Activated CD8-positive, alpha-beta memory T cell treated with anti-CD3 and anti-CD28 coated beads, Interleukin-2, amount 10 ng/mL, durations not matched to agents 7 days and 5 days (primary cell): Measurements from ENCODE around the gene DCBLD2. TPM values are rescaled to one million over a fixed set of nuclear protein-coding genes. Genes with fewer than 3 reads are reported as not detected.
A peak's percentile ranks its signal among the peaks of the same experiment; 100 is the strongest.

ENCODE experiments used
- ATAC-seq: fragments of 150-1000 bp; cut with Tn5 transposase; one replicate; pipeline ENCODE4 v1.10.0; 2021; ENCODE audit warnings: moderate library complexity
- CTCF ChIA-PET: fragments of 350-600 bp; sonication (Branson Sonifier 250); formaldehyde crosslinking; loops from one replicate; lab custom pipeline; 2021; ENCODE audit warnings: antibody characterized with exemption; lab: Charles Lee
- DNase-seq: peaks from one replicate; pipeline ENCODE4 v3.0.0-alpha.2; 2020
- H3K27ac Mint-ChIP-seq: one replicate; pipeline ENCODE4 v1.8.0; 2021; ENCODE audit warnings: mild to moderate bottlenecking, mixed read lengths
- H3K27me3 Mint-ChIP-seq: one replicate; pipeline ENCODE4 v1.8.0; 2021; ENCODE audit warnings: mixed read lengths
- H3K36me3 Mint-ChIP-seq: one replicate; pipeline ENCODE4 v1.8.0; 2021; ENCODE audit warnings: mild to moderate bottlenecking, mixed read lengths
- H3K4me1 Mint-ChIP-seq: one replicate; pipeline ENCODE4 v1.8.0; 2021; ENCODE audit warnings: mixed read lengths
- H3K4me3 Mint-ChIP-seq: one replicate; pipeline ENCODE4 v1.8.0; 2021; ENCODE audit warnings: mild to moderate bottlenecking, moderate library complexity, mixed read lengths
- H3K9me3 Mint-ChIP-seq: one replicate; pipeline ENCODE4 v1.8.0; 2022; ENCODE audit warnings: low read depth, mixed read lengths
- total RNA-seq, 2 experiments: library from RNA; stranded (reverse); gene quantifications; one replicate each; pipeline ENCODE4 v1.2.3, GENCODE V29; 2021

Gene DCBLD2
- total RNA-seq, 2 experiments from 2014 or later: 0.50 to 2.0 TPM

- no peaks in the 10 kb centered on the region for H3K36me3 Mint-ChIP-seq
- H3K27me3 Mint-ChIP-seq: peaks cover 31% of the 10 kb centered on the region
- no peak for ATAC-seq
- DNase-seq: no peak
- CTCF ChIA-PET: interaction anchor here (0.6 to 0.7 kb wide), 3 partner anchors 15 to 309 kb away, joined by 3 read pairs; partner anchors contain the start of gene CPOX
- peaks cover 12% of the 10 kb centered on the region for H3K4me1 Mint-ChIP-seq
- H3K9me3 Mint-ChIP-seq: no peaks in the 10 kb centered on the region
- no peak overlapping the region for H3K27ac Mint-ChIP-seq
- H3K4me3 Mint-ChIP-seq: peak overlapping the region; percentile 76
These were observed 851 bp upstream of the DCBLD2 start for GRCh38 chr3:98902351-98902740.

GRCh38 chr3:98901119-98901391 lies 440 bp downstream of the DCBLD2 start:
- H3K36me3 Mint-ChIP-seq: no peaks in the 10 kb centered on the region
- ATAC-seq: peak; percentile 18
- no peak for DNase-seq

DNA sequence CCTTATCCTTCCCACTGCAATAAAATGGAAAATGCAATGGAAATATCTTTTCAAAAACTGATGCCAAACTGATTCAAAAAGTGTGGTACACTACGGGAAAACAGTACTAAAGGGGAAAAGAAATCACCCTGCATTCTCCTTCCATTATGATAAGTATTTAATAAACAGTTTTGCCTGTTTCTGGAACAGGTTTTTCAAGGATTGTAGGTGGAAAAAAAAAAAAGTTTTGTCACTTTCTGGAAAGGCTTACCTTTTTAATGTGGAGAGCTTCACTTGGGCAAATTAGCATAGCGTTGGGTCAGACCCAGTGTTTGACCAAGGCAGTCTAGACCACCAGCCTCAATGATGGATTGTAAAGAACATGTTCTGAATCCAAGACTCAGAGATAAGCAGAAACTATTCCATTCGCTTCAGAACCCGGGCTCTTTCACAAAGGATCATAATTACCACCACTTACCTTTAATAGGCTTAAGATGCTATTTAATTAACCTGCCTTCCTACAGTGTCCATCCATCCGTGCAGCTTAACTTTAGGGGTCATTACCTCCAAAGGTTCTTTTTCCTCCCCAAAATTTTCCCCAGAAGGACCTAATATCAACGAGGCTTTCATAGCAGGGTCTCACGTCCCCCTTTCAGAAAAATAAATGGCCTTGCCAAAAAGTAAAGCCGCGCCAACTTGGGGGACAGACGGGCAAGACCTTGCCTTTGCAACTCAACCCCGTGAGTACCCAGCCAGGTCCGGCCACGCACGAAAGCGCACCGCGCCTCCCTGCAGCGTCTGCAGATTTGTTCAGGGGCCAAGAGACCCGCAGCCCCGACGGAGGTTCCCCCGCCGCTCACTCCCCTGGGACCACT lies 1.0 kb downstream of the DCBLD2 start:
- H3K36me3 Mint-ChIP-seq: no peaks in the 10 kb centered on the region
- DNase-seq: no peak
- peaks cover 36% of the 10 kb centered on the region for H3K27me3 Mint-ChIP-seq

More at GRCh38 chr3:98901119-98901391, 440 bp downstream of the DCBLD2 start:
- CTCF ChIA-PET: interaction anchor here (0.8 kb wide), 1 partner anchor 863 kb away, joined by 3 read pairs; no protein-coding TSS in a partner anchor
- Mint-ChIP-seq H3K27me3 (peaks cover 36% of the 10 kb centered on the region), H3K4me3 (peak overlapping the region; percentile 73), H3K4me1 (peaks cover 12% of the 10 kb centered on the region), H3K9me3 (no peaks in the 10 kb centered on the region), H3K27ac (no peak overlapping the region)

DNA sequence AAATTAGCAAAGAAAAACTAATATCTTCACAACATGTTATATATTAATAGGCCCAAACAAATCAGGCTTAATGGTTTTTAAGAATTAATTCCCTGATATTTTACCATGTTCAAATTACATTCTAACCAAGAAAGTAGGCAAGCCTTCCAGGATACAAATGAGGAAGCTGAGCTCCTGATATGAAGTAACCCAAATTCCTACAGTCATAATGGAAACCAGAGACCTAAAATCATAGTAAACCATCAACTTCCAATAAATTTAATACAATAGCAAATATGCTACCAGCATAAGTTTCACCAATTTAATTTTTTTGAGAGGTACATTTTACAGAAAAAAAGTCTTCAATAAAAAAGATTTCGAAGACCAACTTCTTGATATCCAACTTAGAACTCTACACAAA lies 3.8 kb downstream of the DCBLD2 start:
- Mint-ChIP-seq H3K36me3 (no peaks in the 10 kb centered on the region), H3K4me1 (peaks cover 12% of the 10 kb centered on the region), H3K27ac (no peak overlapping the region), H3K9me3 (no peaks in the 10 kb centered on the region), H3K4me3 (no peak overlapping the region), H3K27me3 (peaks cover 39% of the 10 kb centered on the region)
- DNase-seq: no peak
- no peak for ATAC-seq
- CTCF ChIA-PET: no interaction called here

More for the DNA sequence above, 1.0 kb downstream of the DCBLD2 start:
- H3K27ac Mint-ChIP-seq: no peak overlapping the region
- CTCF ChIA-PET: no interaction called here
- peak overlapping the region; percentile 73 for H3K4me3 Mint-ChIP-seq
- ATAC-seq: no peak
- peaks cover 12% of the 10 kb centered on the region for H3K4me1 Mint-ChIP-seq
- H3K9me3 Mint-ChIP-seq: no peaks in the 10 kb centered on the region

DNA sequence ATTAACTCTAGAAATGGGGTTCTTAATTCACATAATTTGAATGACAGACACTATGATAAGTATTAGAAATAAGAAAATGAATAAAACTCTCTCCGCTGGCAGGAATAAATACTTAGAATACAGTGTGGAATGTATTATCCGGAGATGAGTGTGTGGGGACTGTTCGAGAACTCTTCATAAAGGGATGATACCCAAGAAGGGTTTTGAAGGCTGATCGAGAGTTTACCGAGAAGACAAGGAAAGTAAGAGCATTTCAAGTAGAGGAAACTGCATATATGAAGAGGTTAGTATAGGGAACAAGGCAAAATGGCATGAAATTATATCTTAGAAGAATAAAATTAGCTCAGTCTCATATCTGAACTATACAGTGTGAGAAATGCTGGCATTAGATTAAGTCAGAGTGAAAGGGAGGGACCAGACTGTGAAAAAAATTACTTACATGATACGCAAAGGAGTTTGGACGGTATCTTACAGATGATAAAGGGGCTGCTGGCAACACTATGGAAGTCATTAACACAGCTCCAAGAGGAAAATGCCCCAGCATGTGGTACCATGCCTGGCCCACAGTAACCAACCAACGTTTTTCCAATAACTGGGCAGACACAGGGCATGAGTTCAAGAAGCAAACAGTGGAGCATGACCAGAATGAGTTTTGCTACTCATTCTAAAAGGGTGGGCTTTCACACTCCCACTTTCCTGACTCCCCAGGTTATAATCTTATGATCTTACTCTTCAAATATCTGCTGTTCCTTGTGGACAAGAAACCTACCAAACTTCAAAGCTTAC lies 6.5 kb downstream of the DCBLD2 start:
- CTCF ChIA-PET: no interaction called here
- H3K4me1 Mint-ChIP-seq: no peaks in the 10 kb centered on the region
- no peak overlapping the region for H3K4me3 Mint-ChIP-seq
- H3K36me3 Mint-ChIP-seq: no peaks in the 10 kb centered on the region
- no peak overlapping the region for H3K27ac Mint-ChIP-seq
- ATAC-seq: no peak
- no peaks in the 10 kb centered on the region for H3K9me3 Mint-ChIP-seq
- peaks cover 24% of the 10 kb centered on the region for H3K27me3 Mint-ChIP-seq
- no peak for DNase-seq

- no peaks in the 10 kb centered on the region for H3K36me3 Mint-ChIP-seq
- ATAC-seq (no peak), DNase-seq (no peak)
- H3K4me1 Mint-ChIP-seq: no peaks in the 10 kb centered on the region
- peaks cover 16% of the 10 kb centered on the region for H3K27me3 Mint-ChIP-seq
- CTCF ChIA-PET: no interaction called here
- no peak overlapping the region for H3K27ac Mint-ChIP-seq
- H3K4me3 Mint-ChIP-seq: no peak overlapping the region
- no peaks in the 10 kb centered on the region for H3K9me3 Mint-ChIP-seq
These were observed 7.8 kb downstream of the DCBLD2 start for GRCh38 chr3:98893740-98894139.

DNA sequence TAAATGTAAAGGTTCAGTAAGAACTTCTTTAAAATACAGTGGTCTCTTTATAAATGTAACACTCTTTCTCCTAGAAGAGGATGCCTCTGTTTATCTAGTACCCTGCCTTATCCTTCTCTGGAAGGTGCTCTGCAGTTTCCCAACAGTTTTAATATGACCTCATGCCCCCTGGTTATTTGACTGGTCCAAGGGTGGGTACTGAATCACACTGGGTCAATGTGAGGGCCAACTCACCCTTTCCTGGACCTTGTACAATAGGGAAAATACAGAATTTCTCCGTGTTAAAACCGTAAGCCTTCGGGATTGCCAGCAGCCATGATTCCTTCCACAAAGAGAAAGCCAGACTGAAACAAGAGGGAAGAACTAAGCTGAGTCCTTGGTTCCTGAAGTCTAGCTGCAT lies 9.2 kb downstream of the DCBLD2 start:
- no peak overlapping the region for H3K4me3 Mint-ChIP-seq
- no peaks in the 10 kb centered on the region for H3K4me1 Mint-ChIP-seq
- peaks cover 12% of the 10 kb centered on the region for H3K27me3 Mint-ChIP-seq
- DNase-seq (no peak), ATAC-seq (no peak)
- CTCF ChIA-PET: no interaction called here
- no peaks in the 10 kb centered on the region for H3K9me3 Mint-ChIP-seq
- no peaks in the 10 kb centered on the region for H3K36me3 Mint-ChIP-seq
- no peak overlapping the region for H3K27ac Mint-ChIP-seq

GRCh38 chr3:98890965-98891910 lies 10.3 kb downstream of the DCBLD2 start:
- no peaks in the 10 kb centered on the region for H3K4me1 Mint-ChIP-seq
- ATAC-seq (no peak), DNase-seq (no peak)
- no peaks in the 10 kb centered on the region for H3K36me3 Mint-ChIP-seq
- H3K9me3 Mint-ChIP-seq: no peaks in the 10 kb centered on the region
- CTCF ChIA-PET: no interaction called here
- H3K27me3 Mint-ChIP-seq: peaks cover 6% of the 10 kb centered on the region
- H3K27ac Mint-ChIP-seq: no peak overlapping the region
- no peak overlapping the region for H3K4me3 Mint-ChIP-seq

DNA sequence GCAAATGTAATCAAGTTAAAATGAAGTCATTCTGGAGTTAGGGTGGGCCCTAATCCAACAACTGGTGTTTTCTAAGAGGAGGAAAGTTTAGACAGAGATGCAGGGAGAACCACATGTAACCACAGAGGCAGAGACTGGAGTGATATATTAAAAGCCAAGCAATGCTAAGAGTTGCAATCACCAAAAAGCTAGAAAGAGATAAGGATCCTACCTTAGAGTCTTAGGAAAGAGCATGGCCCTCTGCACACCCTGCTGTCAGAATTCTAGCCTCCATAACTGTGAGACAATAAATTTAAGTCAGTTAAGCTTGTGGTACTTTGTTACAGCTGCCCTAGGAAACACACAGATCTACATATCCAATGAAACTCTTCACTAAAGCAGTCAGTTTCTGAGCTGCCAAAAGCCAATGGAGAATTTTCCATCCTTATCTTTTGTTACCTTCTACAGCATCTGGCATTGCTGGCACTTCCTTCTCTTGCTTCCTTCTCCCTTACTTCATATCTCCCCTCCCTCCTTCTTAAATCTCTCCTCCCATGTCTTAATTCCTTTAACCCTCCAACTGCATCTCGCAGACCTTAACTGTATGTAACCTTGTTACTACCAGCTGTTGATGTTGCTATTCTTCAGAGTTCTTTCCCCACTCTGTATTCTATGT lies 11.2 kb downstream of the DCBLD2 start:
- CTCF ChIA-PET: no interaction called here
- H3K27ac Mint-ChIP-seq: no peak overlapping the region
- peaks cover 6% of the 10 kb centered on the region for H3K27me3 Mint-ChIP-seq
- ATAC-seq (no peak), DNase-seq (no peak)
- H3K36me3 Mint-ChIP-seq: no peaks in the 10 kb centered on the region
- H3K4me1 Mint-ChIP-seq: no peaks in the 10 kb centered on the region
- no peaks in the 10 kb centered on the region for H3K9me3 Mint-ChIP-seq
- no peak overlapping the region for H3K4me3 Mint-ChIP-seq

DNA sequence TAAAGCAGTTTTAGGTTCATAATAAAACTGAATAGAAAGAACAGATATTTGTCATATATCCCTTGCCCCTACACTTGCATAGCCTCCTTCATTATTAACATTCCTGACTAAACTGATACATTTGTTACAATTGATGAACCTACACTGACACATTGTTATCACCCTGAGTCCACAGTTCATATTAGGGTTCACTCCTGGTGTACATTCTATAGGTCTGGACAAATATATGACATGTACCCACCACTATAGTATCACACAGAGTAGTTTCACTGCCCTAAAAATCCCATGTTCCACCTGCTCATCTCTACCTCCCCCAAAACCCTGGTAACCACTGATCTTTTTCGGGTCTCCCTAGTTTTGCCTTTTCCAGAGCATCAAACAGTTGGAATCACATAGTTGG lies 13.8 kb downstream of the DCBLD2 start:
- no peak overlapping the region for H3K4me3 Mint-ChIP-seq

DNA sequence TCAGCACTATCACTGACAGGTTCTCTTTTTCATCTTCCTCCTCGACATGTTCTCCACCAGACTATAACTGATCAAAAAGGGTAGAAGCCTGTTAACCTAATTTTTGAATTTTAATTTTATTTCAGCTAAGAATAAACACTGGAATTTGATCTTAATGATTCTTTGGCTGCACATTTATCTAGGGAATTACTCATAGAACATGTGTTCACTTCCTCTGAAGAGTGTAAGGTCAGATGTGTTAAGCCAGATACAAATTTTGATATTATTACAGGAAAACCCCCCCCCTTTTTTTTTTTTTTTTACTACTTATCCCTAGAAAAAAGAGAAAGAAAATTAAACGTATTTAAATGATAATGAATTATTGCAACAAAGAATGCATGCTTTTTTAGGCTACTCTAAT lies 15.0 kb downstream of the DCBLD2 start:
- H3K4me3 Mint-ChIP-seq: no peak overlapping the region
- ATAC-seq (no peak), DNase-seq (no peak)
- peaks cover 2% of the 10 kb centered on the region for H3K27me3 Mint-ChIP-seq
- H3K4me1 Mint-ChIP-seq: no peaks in the 10 kb centered on the region
- CTCF ChIA-PET: no interaction called here
- H3K9me3 Mint-ChIP-seq: peaks cover 2% of the 10 kb centered on the region
- peaks cover 1% of the 10 kb centered on the region for H3K36me3 Mint-ChIP-seq
- H3K27ac Mint-ChIP-seq: no peak overlapping the region

More for the DNA sequence above, 13.8 kb downstream of the DCBLD2 start:
- no peaks in the 10 kb centered on the region for H3K4me1 Mint-ChIP-seq
- H3K27ac Mint-ChIP-seq: no peak overlapping the region
- no peak for ATAC-seq
- no peaks in the 10 kb centered on the region for H3K36me3 Mint-ChIP-seq
- peaks cover 2% of the 10 kb centered on the region for H3K27me3 Mint-ChIP-seq
- no peaks in the 10 kb centered on the region for H3K9me3 Mint-ChIP-seq
- CTCF ChIA-PET: interaction anchor here (0.6 kb wide), 2 partner anchors 14 to 57 kb away, joined by 3 to 4 read pairs; no protein-coding TSS in a partner anchor
- no peak for DNase-seq

GRCh38 chr3:98885851-98886250 lies 15.6 kb downstream of the DCBLD2 start:
- H3K27me3 Mint-ChIP-seq: peaks cover 2% of the 10 kb centered on the region
- no peak overlapping the region for H3K4me3 Mint-ChIP-seq
- peaks cover 2% of the 10 kb centered on the region for H3K9me3 Mint-ChIP-seq
- DNase-seq: no peak
- no peaks in the 10 kb centered on the region for H3K4me1 Mint-ChIP-seq
- no peak for ATAC-seq
- no peak overlapping the region for H3K27ac Mint-ChIP-seq
- CTCF ChIA-PET: no interaction called here
- H3K36me3 Mint-ChIP-seq: peaks cover 1% of the 10 kb centered on the region
